Activated T-helper 9 cell treated with anti-CD3 and anti-CD28 coated beads, Interleukin-2, amount 50 U/mL, for 16 hours (primary cell): ENCODE data around the gene CPNE4.

ENCODE experiments used
- DNase-seq: peaks from one replicate; pipeline ENCODE4 v3.0.0-alpha.2; 2020; ENCODE audit warnings: low read depth

The CPNE4 gene

GRCh38 chr3:131596884-131597283 is 437.9 kb downstream of the CPNE4 start:
- DNase-seq: no peak

GRCh38 chr3:131591394-131592014 is 443.3 kb downstream of the CPNE4 start:
- no peak for DNase-seq

GRCh38 chr3:131586277-131586676 is 448.5 kb downstream of the CPNE4 start:
- no peak for DNase-seq

- DNase-seq: no peak
Observed at GRCh38 chr3:131582438-131582837, 452.4 kb downstream of the CPNE4 start.

- no peak for DNase-seq
Observed at GRCh38 chr3:131568460-131568859, 466.4 kb downstream of the CPNE4 start.

- DNase-seq: no peak
Observed at GRCh38 chr3:131564812-131565211, 470.0 kb downstream of the CPNE4 start.

GRCh38 chr3:131561511-131561910 is 473.3 kb downstream of the CPNE4 start:
- DNase-seq: no peak

- DNase-seq: no peak
Observed at GRCh38 chr3:131560795-131561194, 474.0 kb downstream of the CPNE4 start.

- no peak for DNase-seq
Observed at GRCh38 chr3:131555456-131555855, 479.4 kb downstream of the CPNE4 start.

GRCh38 chr3:131553495-131554247 is 481.1 kb downstream of the CPNE4 start:
- DNase-seq: no peak

- DNase-seq: no peak
Observed at GRCh38 chr3:131551761-131552160, 483.1 kb downstream of the CPNE4 start.

GRCh38 chr3:131550562-131551465 is 484.0 kb downstream of the CPNE4 start:
- no peak for DNase-seq

GRCh38 chr3:131549340-131549739 is 485.5 kb downstream of the CPNE4 start:
- no peak for DNase-seq

GRCh38 chr3:131547585-131547984 is 487.2 kb downstream of the CPNE4 start:
- no peak for DNase-seq

- no peak for DNase-seq
Observed at GRCh38 chr3:131546441-131546840, 488.4 kb downstream of the CPNE4 start.

GRCh38 chr3:131544557-131544956 is 490.3 kb downstream of the CPNE4 start:
- no peak for DNase-seq

- DNase-seq: no peak
Observed at GRCh38 chr3:131543714-131544113, 491.1 kb downstream of the CPNE4 start.

- no peak for DNase-seq
Observed at GRCh38 chr3:131541288-131541687, 493.5 kb downstream of the CPNE4 start.

GRCh38 chr3:131540821-131541220 is 494.0 kb downstream of the CPNE4 start:
- no peak for DNase-seq

GRCh38 chr3:131540143-131540542 is 494.7 kb downstream of the CPNE4 start:
- DNase-seq: no peak

- DNase-seq: no peak
Observed at GRCh38 chr3:131538968-131539367, 495.8 kb downstream of the CPNE4 start.

GRCh38 chr3:131537531-131537930 is 497.3 kb downstream of the CPNE4 start:
- DNase-seq: no peak

- no peak for DNase-seq
Observed at GRCh38 chr3:131535596-131535995, 499.2 kb downstream of the CPNE4 start.
